HEK293T (cell line): ENCODE data around the gene MRPL23.

ENCODE experiments used
- ARNT ChIP-seq: fragments of 450-650 bp; IDR thresholded peaks from 2 replicates; pipeline ENCODE4 v1.6.1; 2017; ENCODE audit warnings: mild to moderate bottlenecking
- FOXA1 ChIP-seq: fragments of 450-650 bp; IDR thresholded peaks from 2 replicates; pipeline ENCODE4 v1.6.1; 2016; ENCODE audit warnings: mild to moderate bottlenecking
- FOXM1 ChIP-seq: fragments of 450-650 bp; IDR thresholded peaks from 2 replicates; pipeline ENCODE4 v1.6.1; 2017; ENCODE audit warnings: mild to moderate bottlenecking, borderline replicate concordance
- HDGF ChIP-seq: fragments of 450-650 bp; IDR thresholded peaks from 2 replicates; pipeline ENCODE4 v1.6.1; 2017; ENCODE audit warnings: antibody characterized with exemption, borderline replicate concordance
- SP1 ChIP-seq: fragments of 450-650 bp; IDR thresholded peaks from 2 replicates; pipeline ENCODE4 v1.6.1; 2017
- TARDBP ChIP-seq: fragments of 450-650 bp; IDR thresholded peaks from 2 replicates; pipeline ENCODE4 v1.6.1; 2016

DNA sequence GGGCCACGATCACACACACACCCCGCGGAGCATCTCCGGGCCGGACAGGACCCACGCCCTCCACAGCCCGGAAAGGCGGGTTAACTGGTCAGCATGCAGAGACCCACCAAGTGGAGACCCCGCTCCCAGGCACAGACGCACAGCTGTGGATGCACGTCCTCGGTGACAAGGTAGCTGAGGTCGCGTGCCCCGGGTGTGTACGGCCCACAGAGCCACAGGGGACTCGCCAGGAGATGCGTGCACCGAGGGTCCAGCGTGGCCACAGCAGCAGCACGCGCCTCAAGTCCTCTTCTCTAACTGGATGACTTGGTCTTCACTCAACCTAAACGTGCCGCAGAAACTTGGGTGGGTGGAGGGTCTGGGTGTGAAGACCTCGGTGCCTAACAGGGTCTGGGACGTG lies 45.0 kb downstream of the MRPL23 start:
- TF ChIP-seq TARDBP = no peak
- no peak for TF ChIP-seq FOXA1
- TF ChIP-seq ARNT = no peak
- no peak for TF ChIP-seq FOXM1
- TF ChIP-seq SP1 = no peak
- TF ChIP-seq HDGF = no peak
